Central memory CD8-positive, alpha-beta T cell (primary cell): ENCODE results near the gene DNAJC15.

Experiments used
- ATAC-seq: fragments of 150-1000 bp; cut with Tn5 transposase; replicated peaks from 2 replicates; pipeline ENCODE4 v1.10.0; 2022; ENCODE audit warnings: mild to moderate bottlenecking, moderate FRiP score, moderate number of reproducible peaks; ENCODE audit not compliant: poor library complexity, severe bottlenecking; ENCODE audit errors: extremely low read depth
- DNase-seq, 2 donors: peaks; one replicate each; pipeline ENCODE4 v3.0.0; 2021; ENCODE audit warnings: low spot score in 2 of 2
- H3K27ac Mint-ChIP-seq: one replicate; pipeline ENCODE4 v1.8.0; 2022; ENCODE audit warnings: low read depth, mild to moderate bottlenecking, moderate library complexity, mixed read lengths
- H3K27me3 Mint-ChIP-seq: one replicate; pipeline ENCODE4 v1.8.0; 2022; ENCODE audit warnings: mixed read lengths
- H3K36me3 Mint-ChIP-seq: one replicate; pipeline ENCODE4 v1.8.0; 2022; ENCODE audit warnings: mild to moderate bottlenecking, moderate library complexity, mixed read lengths; ENCODE audit not compliant: insufficient read depth
- H3K4me1 Mint-ChIP-seq: one replicate; pipeline ENCODE4 v1.8.0; 2022; ENCODE audit warnings: mixed read lengths
- H3K4me3 Mint-ChIP-seq: one replicate; pipeline ENCODE4 v1.8.0; 2022; ENCODE audit warnings: mild to moderate bottlenecking, moderate library complexity, mixed read lengths
- H3K9me3 Mint-ChIP-seq: one replicate; pipeline ENCODE4 v1.8.0; 2022; ENCODE audit warnings: mixed read lengths

The DNAJC15 gene

DNA sequence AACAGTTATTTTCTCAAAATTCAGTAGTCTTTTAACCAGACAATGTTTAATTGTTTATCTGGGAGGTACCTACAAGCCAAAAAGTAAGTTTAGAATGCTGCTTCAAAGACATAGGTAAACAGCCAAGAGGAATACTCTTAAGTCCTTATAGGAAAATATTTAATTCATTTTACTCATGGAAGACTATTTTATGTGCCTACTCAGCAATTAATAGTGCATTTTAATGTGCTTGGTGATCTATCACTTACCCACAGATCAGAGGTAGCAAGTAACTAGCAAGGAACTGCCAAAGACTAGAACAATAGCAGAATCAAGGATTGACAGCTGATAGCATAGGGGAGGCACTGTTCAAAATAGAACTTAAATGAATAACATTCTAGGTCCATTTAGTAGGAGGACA, 60.4 kb downstream of the DNAJC15 start:
- H3K4me1 Mint-ChIP-seq: peaks cover 17% of the 10 kb centered on the region

DNA sequence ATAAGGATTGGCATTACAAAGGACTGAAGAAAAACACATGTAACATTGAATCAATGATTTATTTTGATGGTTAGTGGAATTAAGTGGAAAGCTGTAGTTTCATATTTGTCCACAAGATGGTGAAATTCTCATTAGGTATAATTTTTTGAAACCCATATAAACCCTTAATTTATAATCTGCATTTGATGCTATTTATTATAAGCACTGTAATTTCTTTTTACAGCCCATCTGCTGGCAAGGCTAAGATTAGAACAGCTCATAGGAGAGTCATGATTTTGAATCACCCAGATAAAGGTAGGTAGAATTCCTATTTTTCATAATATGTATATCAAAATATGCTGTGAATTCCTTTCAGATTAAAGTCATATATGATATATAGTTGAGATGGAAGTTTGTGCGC, 62.2 kb downstream of the DNAJC15 start:
- ATAC-seq (no peak), DNase-seq (no peak)
- peaks cover under 1% of the 10 kb centered on the region for H3K36me3 Mint-ChIP-seq
- no peaks in the 10 kb centered on the region for H3K9me3 Mint-ChIP-seq
- H3K4me3 Mint-ChIP-seq: no peak overlapping the region
- peaks cover 17% of the 10 kb centered on the region for H3K4me1 Mint-ChIP-seq
- H3K27ac Mint-ChIP-seq: no peak overlapping the region
- no peaks in the 10 kb centered on the region for H3K27me3 Mint-ChIP-seq

More for the DNA sequence above, 60.4 kb downstream of the DNAJC15 start:
- H3K9me3 Mint-ChIP-seq: no peaks in the 10 kb centered on the region
- peaks cover 2% of the 10 kb centered on the region for H3K36me3 Mint-ChIP-seq
- ATAC-seq (no peak), DNase-seq (no peak)
- H3K27me3 Mint-ChIP-seq: no peaks in the 10 kb centered on the region
- H3K27ac Mint-ChIP-seq: no peak overlapping the region
- H3K4me3 Mint-ChIP-seq: no peak overlapping the region

DNA sequence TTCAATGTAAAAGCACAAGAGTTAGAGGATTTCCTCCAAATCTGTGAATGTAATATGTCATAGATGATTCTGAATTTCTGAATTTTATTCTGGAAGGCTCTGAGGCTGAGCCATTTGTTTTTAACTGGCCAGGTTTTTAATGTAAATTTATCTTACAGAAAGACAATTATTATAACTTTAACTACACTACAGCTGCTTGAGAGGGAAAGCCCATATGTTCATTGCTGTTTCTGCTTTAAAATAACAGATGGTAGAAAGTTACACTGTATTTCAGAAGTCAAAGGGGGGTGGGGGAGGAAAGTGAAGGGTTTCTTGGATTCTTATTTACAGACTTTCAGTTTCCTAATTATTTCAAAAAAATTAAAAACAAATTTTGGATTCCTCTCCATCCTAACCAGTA, 62.8 kb downstream of the DNAJC15 start:
- H3K27me3 Mint-ChIP-seq: no peaks in the 10 kb centered on the region
- peaks cover 17% of the 10 kb centered on the region for H3K4me1 Mint-ChIP-seq
- DNase-seq (no peak), ATAC-seq (no peak)
- no peak overlapping the region for H3K27ac Mint-ChIP-seq
- no peaks in the 10 kb centered on the region for H3K9me3 Mint-ChIP-seq
- peaks cover under 1% of the 10 kb centered on the region for H3K36me3 Mint-ChIP-seq
- H3K4me3 Mint-ChIP-seq: no peak overlapping the region

- H3K27me3 Mint-ChIP-seq: no peaks in the 10 kb centered on the region
- DNase-seq (no peak), ATAC-seq (peak; percentile 70)
- H3K4me1 Mint-ChIP-seq: peaks cover 17% of the 10 kb centered on the region
- H3K27ac Mint-ChIP-seq: peak overlapping the region; percentile 98
- H3K9me3 Mint-ChIP-seq: no peaks in the 10 kb centered on the region
- H3K36me3 Mint-ChIP-seq: peaks cover 4% of the 10 kb centered on the region
- H3K4me3 Mint-ChIP-seq: peak overlapping the region; percentile 84
Observed at GRCh38 chr13:43088093-43088511, 64.7 kb downstream of the DNAJC15 start.

DNA sequence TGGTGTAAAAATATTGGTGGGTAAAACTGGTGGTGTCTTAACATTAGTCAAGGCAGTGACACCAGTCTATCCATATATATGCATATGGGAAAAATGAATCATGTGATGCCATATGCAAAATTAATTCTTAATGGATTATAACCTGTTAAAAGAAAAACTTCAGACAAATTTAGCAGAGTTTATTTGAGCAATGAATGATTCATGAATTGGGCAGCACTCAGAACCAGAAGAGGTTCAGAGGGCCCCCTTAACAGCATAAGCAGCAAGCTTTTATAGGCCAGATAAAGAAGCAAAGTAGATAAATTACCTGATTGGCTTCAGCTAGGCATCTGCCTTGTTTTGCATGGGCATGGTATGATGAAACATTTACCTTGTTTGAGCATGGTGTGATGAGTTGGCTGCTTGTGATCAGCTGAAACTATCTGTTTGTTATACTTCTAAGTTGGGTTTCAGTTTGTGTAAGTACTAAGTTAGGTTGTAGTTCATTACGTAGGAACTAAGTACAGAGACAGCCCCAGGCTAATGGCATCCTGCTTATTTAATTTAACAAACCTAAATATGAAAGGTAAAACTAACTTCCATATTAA, 66.6 kb downstream of the DNAJC15 start:
- H3K4me3 Mint-ChIP-seq: no peak overlapping the region

GRCh38 chr13:43094901-43095300, 71.5 kb downstream of the DNAJC15 start:
- no peaks in the 10 kb centered on the region for H3K9me3 Mint-ChIP-seq
- H3K4me3 Mint-ChIP-seq: no peak overlapping the region
- peaks cover 8% of the 10 kb centered on the region for H3K36me3 Mint-ChIP-seq
- no peak for ATAC-seq
- H3K27ac Mint-ChIP-seq: no peak overlapping the region
- H3K27me3 Mint-ChIP-seq: no peaks in the 10 kb centered on the region
- no peak for DNase-seq
- peaks cover 13% of the 10 kb centered on the region for H3K4me1 Mint-ChIP-seq

More for the DNA sequence above, 66.6 kb downstream of the DNAJC15 start:
- no peak for DNase-seq
- no peaks in the 10 kb centered on the region for H3K27me3 Mint-ChIP-seq
- H3K36me3 Mint-ChIP-seq: peaks cover 4% of the 10 kb centered on the region
- peaks cover 24% of the 10 kb centered on the region for H3K4me1 Mint-ChIP-seq
- H3K9me3 Mint-ChIP-seq: no peaks in the 10 kb centered on the region
- no peak for ATAC-seq
- H3K27ac Mint-ChIP-seq: no peak overlapping the region

- ATAC-seq (no peak), DNase-seq (no peak)
- Mint-ChIP-seq H3K27me3 (no peaks in the 10 kb centered on the region), H3K9me3 (no peaks in the 10 kb centered on the region), H3K4me1 (peaks cover 19% of the 10 kb centered on the region), H3K36me3 (peaks cover 8% of the 10 kb centered on the region), H3K27ac (no peak overlapping the region), H3K4me3 (no peak overlapping the region)
Observed at GRCh38 chr13:43095771-43096719, 72.7 kb downstream of the DNAJC15 start.

DNA sequence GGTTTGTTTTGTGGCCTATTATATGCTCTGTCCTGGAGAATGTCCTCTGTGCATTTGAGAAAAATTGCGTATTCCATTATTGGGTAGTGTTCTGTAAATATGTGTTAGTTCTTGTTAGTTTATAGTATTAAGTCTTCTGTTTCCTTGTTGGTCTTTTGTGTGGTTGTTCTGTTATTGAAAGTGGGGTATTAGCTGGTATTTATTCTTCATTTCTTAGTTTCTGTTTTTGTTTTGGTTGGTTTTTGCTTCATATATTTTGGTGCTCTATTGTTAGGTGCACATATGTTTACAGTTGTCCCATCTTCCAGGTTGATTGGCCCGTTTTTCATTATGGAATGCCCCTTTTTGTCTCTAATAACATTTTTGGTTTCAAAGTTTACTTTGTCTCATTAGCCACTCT, 77.3 kb downstream of the DNAJC15 start:
- H3K4me3 Mint-ChIP-seq: no peak overlapping the region
- no peaks in the 10 kb centered on the region for H3K9me3 Mint-ChIP-seq
- no peak for ATAC-seq
- no peak overlapping the region for H3K27ac Mint-ChIP-seq
- no peaks in the 10 kb centered on the region for H3K27me3 Mint-ChIP-seq
- DNase-seq: no peak
- H3K4me1 Mint-ChIP-seq: peaks cover 13% of the 10 kb centered on the region
- H3K36me3 Mint-ChIP-seq: peaks cover 2% of the 10 kb centered on the region

- Mint-ChIP-seq H3K4me1 (peaks cover 13% of the 10 kb centered on the region), H3K36me3 (peaks cover 3% of the 10 kb centered on the region), H3K27ac (no peak overlapping the region), H3K27me3 (no peaks in the 10 kb centered on the region), H3K4me3 (no peak overlapping the region), H3K9me3 (no peaks in the 10 kb centered on the region)
- ATAC-seq (no peak), DNase-seq (no peak)
Observed at GRCh38 chr13:43102304-43102703, 78.9 kb downstream of the DNAJC15 start.

- H3K9me3 Mint-ChIP-seq: no peaks in the 10 kb centered on the region
- ATAC-seq: no peak
- H3K36me3 Mint-ChIP-seq: peaks cover 5% of the 10 kb centered on the region
Observed at GRCh38 chr13:43107780-43108179, 84.4 kb downstream of the DNAJC15 start.

GRCh38 chr13:43110036-43110435, 86.7 kb downstream of the DNAJC15 start:
- H3K4me1 Mint-ChIP-seq: no peaks in the 10 kb centered on the region

More at GRCh38 chr13:43107780-43108179, 84.4 kb downstream of the DNAJC15 start:
- H3K4me1 Mint-ChIP-seq: no peaks in the 10 kb centered on the region
- no peak for DNase-seq
- no peaks in the 10 kb centered on the region for H3K27me3 Mint-ChIP-seq
- no peak overlapping the region for H3K27ac Mint-ChIP-seq
- H3K4me3 Mint-ChIP-seq: no peak overlapping the region

GRCh38 chr13:43110658-43111057, 87.3 kb downstream of the DNAJC15 start:
- no peak for DNase-seq
- Mint-ChIP-seq H3K4me3 (no peak overlapping the region), H3K27me3 (no peaks in the 10 kb centered on the region), H3K36me3 (peaks cover 5% of the 10 kb centered on the region), H3K27ac (no peak overlapping the region), H3K4me1 (no peaks in the 10 kb centered on the region), H3K9me3 (no peaks in the 10 kb centered on the region)
- no peak for ATAC-seq

More at GRCh38 chr13:43110036-43110435, 86.7 kb downstream of the DNAJC15 start:
- Mint-ChIP-seq H3K4me3 (no peak overlapping the region), H3K9me3 (no peaks in the 10 kb centered on the region), H3K36me3 (peaks cover 5% of the 10 kb centered on the region), H3K27ac (no peak overlapping the region), H3K27me3 (no peaks in the 10 kb centered on the region)
- ATAC-seq: no peak
- no peak for DNase-seq
